Stimulated activated CD8-positive, alpha-beta memory T cell treated with anti-CD3 and anti-CD28 coated beads, Interleukin-12 subunit alpha, Interleukin-12 subunit beta, amount 100 ng/mL, for 24 hours (primary cell): ENCODE measurements around the gene CHD5.
A peak's percentile ranks its signal among the peaks of the same experiment; 100 is the strongest.
"Not testable (repeated sequence)": the region's sequence is repeated elsewhere in the genome, so short reads cannot be mapped to it uniquely, and the experiment has no call there.

Experiments used
- DNase-seq: peaks from one replicate; pipeline ENCODE4 v3.0.0-alpha.2; 2020; ENCODE audit errors: extremely low read depth

CHD5 gene

GRCh38 chr1:6180268-6180706 lies at the start of gene CHD5:
Gene CHD5, minus strand, starts transcription at chr1:6180321. Its CDS starts 298 bp downstream, at chr1:6180023.
- no peak for DNase-seq

- DNase-seq = no peak
Observed at GRCh38 chr1:6225651-6226050, 45.5 kb upstream of the CHD5 start.

GRCh38 chr1:6224718-6225117 lies 44.6 kb upstream of the CHD5 start:
- DNase-seq = no peak

- DNase-seq = no peak
Observed at GRCh38 chr1:6223617-6224016, 43.5 kb upstream of the CHD5 start.

- no peak for DNase-seq
Observed at GRCh38 chr1:6222636-6223035, 42.5 kb upstream of the CHD5 start.

- no peak for DNase-seq
Observed at GRCh38 chr1:6221210-6221784, 41.2 kb upstream of the CHD5 start.

- DNase-seq = no peak
Observed at GRCh38 chr1:6220236-6220635, 40.1 kb upstream of the CHD5 start.

- DNase-seq = not testable (repeated sequence)
Observed at GRCh38 chr1:6219641-6220040, 39.5 kb upstream of the CHD5 start.

GRCh38 chr1:6218375-6219164 lies 38.4 kb upstream of the CHD5 start:
- DNase-seq = no peak

- DNase-seq = no peak
Observed at GRCh38 chr1:6212193-6212959, 32.3 kb upstream of the CHD5 start.

- DNase-seq = no peak
Observed at GRCh38 chr1:6211731-6212130, 31.6 kb upstream of the CHD5 start.

- no peak for DNase-seq
Observed at GRCh38 chr1:6210591-6211355, 30.7 kb upstream of the CHD5 start.

- DNase-seq = no peak
Observed at GRCh38 chr1:6209661-6210580, 29.8 kb upstream of the CHD5 start.

- no peak for DNase-seq
Observed at GRCh38 chr1:6208723-6209660, 28.9 kb upstream of the CHD5 start.

GRCh38 chr1:6207921-6208320 lies 27.8 kb upstream of the CHD5 start:
- DNase-seq = no peak

GRCh38 chr1:6207075-6207885 lies 27.2 kb upstream of the CHD5 start:
- no peak for DNase-seq

GRCh38 chr1:6206520-6206855 lies 26.4 kb upstream of the CHD5 start:
- DNase-seq = no peak

- DNase-seq = peak; percentile 47
Observed at GRCh38 chr1:6205849-6206519, 25.9 kb upstream of the CHD5 start, which contains the start of gene RNF207. Gene RNF207, plus strand, starts transcription at chr1:6206119. Its CDS starts 417 bp downstream, at chr1:6206536.
